HepG2 (cell line): ENCODE results near the gene STK36. TPM values are rescaled to one million over a fixed set of nuclear protein-coding genes. Genes with fewer than 3 reads are reported as not detected.

Experiments used
- ATF7-NPFF ChIP-seq: sonication (generic); formaldehyde crosslinking; IDR thresholded peaks from 2 replicates; pipeline ENCODE4 v1.8.1; 2023; ENCODE audit warnings: mild to moderate bottlenecking, low read depth, missing genetic modification reagents, moderate library complexity
- DMTF1 ChIP-seq: sonication (generic); formaldehyde crosslinking; IDR thresholded peaks from 2 replicates; pipeline ENCODE4 v1.4.0; 2020; ENCODE audit warnings: mild to moderate bottlenecking, missing genetic modification reagents
- EHMT2 ChIP-seq: fragments of 200-600 bp; sonication (generic); IDR thresholded peaks from 2 replicates; pipeline ENCODE4 v1.7.0; 2017; ENCODE audit warnings: antibody characterized with exemption, low read depth, low read length, borderline replicate concordance
- GPBP1L1 ChIP-seq: sonication (generic); formaldehyde crosslinking; IDR thresholded peaks from 2 replicates; pipeline ENCODE4 v1.5.0; 2020; ENCODE audit warnings: mild to moderate bottlenecking, missing genetic modification reagents
- MED13 ChIP-seq: sonication (generic); formaldehyde crosslinking; IDR thresholded peaks from 2 replicates; pipeline ENCODE4 v1.5.0; 2020; ENCODE audit warnings: missing genetic modification reagents
- PPARG ChIP-seq: conservative IDR thresholded peaks from 2 replicates; pipeline ENCODE4 v1.6.1; 2016; ENCODE audit warnings: missing biosample characterization, missing genetic modification reagents
- REPIN1 ChIP-seq: sonication (generic); formaldehyde crosslinking; IDR thresholded peaks from 2 replicates; pipeline ENCODE4 v1.8.0; 2022; ENCODE audit warnings: missing genetic modification reagents, low read depth, mild to moderate bottlenecking, borderline replicate concordance
- RXRB ChIP-seq: IDR thresholded peaks from 2 replicates; pipeline ENCODE4 v1.6.1; 2016; ENCODE audit warnings: borderline replicate concordance, missing genetic modification reagents, missing compliant biosample characterization
- SMAD1 ChIP-seq: sonication (generic); formaldehyde crosslinking; IDR thresholded peaks from 2 replicates; pipeline ENCODE4 v1.4.0; 2020; ENCODE audit warnings: missing genetic modification reagents, low read depth, mild to moderate bottlenecking, borderline replicate concordance
- WIZ ChIP-seq: sonication (generic); formaldehyde crosslinking; IDR thresholded peaks from 2 replicates; pipeline ENCODE4 v1.5.1; 2020; ENCODE audit warnings: mild to moderate bottlenecking, missing genetic modification reagents
- XBP1 ChIP-seq: sonication (generic); formaldehyde crosslinking; IDR thresholded peaks from 2 replicates; pipeline ENCODE4 v1.5.0; 2020; ENCODE audit warnings: missing genetic modification reagents
- ZNF496 ChIP-seq: sonication (generic); formaldehyde crosslinking; IDR thresholded peaks from 2 replicates; pipeline ENCODE4 v1.8.1; 2023; ENCODE audit warnings: mild to moderate bottlenecking, moderate library complexity, missing genetic modification reagents; ENCODE audit not compliant: insufficient replicate concordance
- ZNF605 ChIP-seq: sonication (generic); formaldehyde crosslinking; IDR thresholded peaks from 2 replicates; pipeline ENCODE4 v1.8.0; 2022; ENCODE audit warnings: mild to moderate bottlenecking, missing genetic modification reagents
- ZNF639 ChIP-seq: conservative IDR thresholded peaks from 2 replicates; pipeline ENCODE4 v1.6.1; 2018; ENCODE audit warnings: missing genetic modification reagents
- ZNF780A ChIP-seq: sonication (generic); formaldehyde crosslinking; IDR thresholded peaks from 2 replicates; pipeline ENCODE4 v1.8.0; 2022; ENCODE audit warnings: mild to moderate bottlenecking, missing genetic modification reagents, moderate library complexity
- polyA plus RNA-seq, 8 experiments: library from polyadenylated mRNA; depleted of rRNA in 3 of 8; stranded (reverse) in 7 of 8; unstranded in 1 of 8; fragments of >200 nt; fragmentation: Illumina TruSeq in 4 of 8; extraction: Trizol in 4 of 8; gene quantifications; 2 replicates each; pipeline versions ENCODE4 v1.2.1 to v1.2.3, GENCODE V29; 2011 to 2016; ENCODE audit warnings: low read depth in 4 of 8, missing spikeins in 1 of 8, mixed read lengths in 1 of 8; ENCODE audit not compliant: insufficient read depth in 1 of 8
- total RNA-seq, 5 experiments: library from RNA; depleted of rRNA; stranded (reverse); fragments of >200 nt; fragmentation: Illumina TruSeq; extraction: Trizol; gene quantifications; 2 replicates each; pipeline ENCODE4 v1.2.3, GENCODE V29; 2016; ENCODE audit warnings: low read depth in 1 of 5
- TF ChIP-seq, protein P1 (sequence below): sonication (generic); formaldehyde crosslinking; conservative IDR thresholded peaks from 2 replicates; pipeline ENCODE4 v1.4.0; 2020; ENCODE audit warnings: missing genetic modification reagents
- TF ChIP-seq, protein P2 (sequence below): sonication (generic); formaldehyde crosslinking; IDR thresholded peaks from 2 replicates; pipeline ENCODE4 v1.4.0; 2020; ENCODE audit warnings: missing genetic modification reagents
- TF ChIP-seq, protein P3 (sequence below): sonication (generic); formaldehyde crosslinking; IDR thresholded peaks from 2 replicates; pipeline ENCODE4 v1.5.0; 2020; ENCODE audit warnings: missing genetic modification reagents

STK36 gene
- total and polyA plus RNA-seq, 2 of the 13 experiments (the other 11 are each of a cell fraction or from before 2014, with no cell fraction given) = 45.9 to 83.5 TPM

GRCh38 chr2:218671654-218672566 is at the start of gene STK36, which contains the start of gene RNF25 (continued):
- TF ChIP-seq DMTF1 (CRISPR knock-in tag) (no peak), MED13 (CRISPR knock-in tag) (0 out of 2 replicates have a peak, but pooled peaks have one; percentile 56), GPBP1L1 (no peak), ZNF605 (CRISPR knock-in tag) (peak; percentile 67; the same call in 1 of the 2 replicates), ATF7-NPFF (CRISPR knock-in tag) (peak; percentile 78), WIZ (CRISPR knock-in tag) (no peak), ZNF780A (CRISPR knock-in tag) (0 out of 2 replicates have a peak, but pooled peaks have one; percentile 39), PPARG (CRISPR knock-in tag) (peak; percentile 48), RXRB (CRISPR knock-in tag) (peak; percentile 29), XBP1 (no peak), SMAD1 (CRISPR knock-in tag) (peak; percentile 66; the same call in 1 of the 2 replicates), ZNF496 (CRISPR knock-in tag) (no peak), EHMT2 (no peak), ZNF639 (peak; percentile 22; the same call in 1 of the 2 replicates), REPIN1 (peak; percentile 85; the same call in 1 of the 2 replicates)
- TF ChIP-seq, protein P1, sequence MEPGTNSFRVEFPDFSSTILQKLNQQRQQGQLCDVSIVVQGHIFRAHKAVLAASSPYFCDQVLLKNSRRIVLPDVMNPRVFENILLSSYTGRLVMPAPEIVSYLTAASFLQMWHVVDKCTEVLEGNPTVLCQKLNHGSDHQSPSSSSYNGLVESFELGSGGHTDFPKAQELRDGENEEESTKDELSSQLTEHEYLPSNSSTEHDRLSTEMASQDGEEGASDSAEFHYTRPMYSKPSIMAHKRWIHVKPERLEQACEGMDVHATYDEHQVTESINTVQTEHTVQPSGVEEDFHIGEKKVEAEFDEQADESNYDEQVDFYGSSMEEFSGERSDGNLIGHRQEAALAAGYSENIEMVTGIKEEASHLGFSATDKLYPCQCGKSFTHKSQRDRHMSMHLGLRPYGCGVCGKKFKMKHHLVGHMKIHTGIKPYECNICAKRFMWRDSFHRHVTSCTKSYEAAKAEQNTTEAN (CRISPR knock-in tag) = 0 out of 2 replicates have a peak, but pooled peaks have one; percentile 69
- TF ChIP-seq, protein P2, sequence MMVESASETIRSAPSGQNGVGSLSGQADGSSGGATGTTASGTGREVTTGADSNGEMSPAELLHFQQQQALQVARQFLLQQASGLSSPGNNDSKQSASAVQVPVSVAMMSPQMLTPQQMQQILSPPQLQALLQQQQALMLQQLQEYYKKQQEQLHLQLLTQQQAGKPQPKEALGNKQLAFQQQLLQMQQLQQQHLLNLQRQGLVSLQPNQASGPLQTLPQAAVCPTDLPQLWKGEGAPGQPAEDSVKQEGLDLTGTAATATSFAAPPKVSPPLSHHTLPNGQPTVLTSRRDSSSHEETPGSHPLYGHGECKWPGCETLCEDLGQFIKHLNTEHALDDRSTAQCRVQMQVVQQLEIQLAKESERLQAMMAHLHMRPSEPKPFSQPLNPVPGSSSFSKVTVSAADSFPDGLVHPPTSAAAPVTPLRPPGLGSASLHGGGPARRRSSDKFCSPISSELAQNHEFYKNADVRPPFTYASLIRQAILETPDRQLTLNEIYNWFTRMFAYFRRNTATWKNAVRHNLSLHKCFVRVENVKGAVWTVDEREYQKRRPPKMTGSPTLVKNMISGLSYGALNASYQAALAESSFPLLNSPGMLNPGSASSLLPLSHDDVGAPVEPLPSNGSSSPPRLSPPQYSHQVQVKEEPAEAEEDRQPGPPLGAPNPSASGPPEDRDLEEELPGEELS (CRISPR knock-in tag) = 0 out of 2 replicates have a peak, but pooled peaks have one; percentile 11
- TF ChIP-seq, protein P3, sequence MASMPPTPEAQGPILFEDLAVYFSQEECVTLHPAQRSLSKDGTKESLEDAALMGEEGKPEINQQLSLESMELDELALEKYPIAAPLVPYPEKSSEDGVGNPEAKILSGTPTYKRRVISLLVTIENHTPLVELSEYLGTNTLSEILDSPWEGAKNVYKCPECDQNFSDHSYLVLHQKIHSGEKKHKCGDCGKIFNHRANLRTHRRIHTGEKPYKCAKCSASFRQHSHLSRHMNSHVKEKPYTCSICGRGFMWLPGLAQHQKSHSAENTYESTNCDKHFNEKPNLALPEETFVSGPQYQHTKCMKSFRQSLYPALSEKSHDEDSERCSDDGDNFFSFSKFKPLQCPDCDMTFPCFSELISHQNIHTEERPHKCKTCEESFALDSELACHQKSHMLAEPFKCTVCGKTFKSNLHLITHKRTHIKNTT = no peak
